ENCODE results near the gene PGP. TPM values are rescaled to one million over a fixed set of nuclear protein-coding genes. Genes with fewer than 3 reads are reported as not detected.
"Not testable (repeated sequence)": the region's sequence is repeated elsewhere in the genome, so short reads cannot be mapped to it uniquely, and the experiment has no call there.

The PGP gene
- total RNA-seq, 1 donor from 2014 or later: 30.6 TPM

DNA sequence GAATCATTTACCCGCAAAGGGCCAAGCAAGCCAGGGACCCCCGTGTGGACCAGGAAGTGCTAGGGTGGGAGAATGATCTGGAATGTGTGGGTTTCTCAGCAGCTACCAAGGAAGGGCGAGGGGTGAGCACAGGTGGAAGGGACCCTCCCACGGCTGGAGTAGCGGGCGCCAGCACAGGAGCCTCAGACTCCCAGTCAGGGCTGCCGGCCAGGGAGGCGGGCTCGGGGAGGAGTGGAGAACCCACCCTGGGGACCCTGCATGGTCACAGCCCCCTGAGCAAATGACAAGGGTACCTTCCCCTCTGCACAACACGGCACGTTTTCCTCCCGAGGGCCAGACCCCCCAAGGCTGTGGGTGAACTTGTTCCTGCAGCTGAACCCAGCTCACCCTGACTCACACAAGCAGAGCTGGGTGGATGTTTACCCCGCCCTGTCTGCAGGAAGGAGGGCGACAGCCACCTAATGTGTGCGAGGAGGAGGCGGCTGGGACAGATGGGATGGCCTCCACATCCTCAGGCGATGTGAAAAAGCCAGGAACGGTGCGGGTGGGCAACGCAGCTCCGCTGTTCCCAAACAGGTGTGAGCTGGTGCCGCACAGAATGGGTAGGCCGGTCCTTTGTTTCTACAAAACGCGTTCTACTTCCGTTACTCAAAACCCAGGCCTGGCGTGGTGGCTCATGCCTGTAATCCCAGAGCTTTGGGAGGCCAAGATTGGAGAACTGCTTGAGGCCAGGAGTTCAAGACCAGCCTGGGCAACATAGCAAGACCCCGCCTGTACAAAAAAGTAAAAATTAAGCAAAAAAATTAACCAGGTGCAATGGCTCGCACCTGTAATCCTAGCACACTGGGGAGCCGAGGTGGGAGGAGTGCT, 30.5 kb upstream of the PGP start:
- no peak for TF ChIP-seq CTCF (IDR thresholded peaks at IDR 0.05; ENCODE audit: unreplicated experiment)
- H3K27me3 Mint-ChIP-seq: no peaks in the 10 kb centered on the region
- H3K27ac Mint-ChIP-seq: no peak overlapping the region
- no peaks in the 10 kb centered on the region for H3K4me1 Mint-ChIP-seq (ENCODE audit: low read depth)
- H3K4me3 Mint-ChIP-seq (ENCODE audit: low read depth): no peak overlapping the region
- H3K9me3 Mint-ChIP-seq (ENCODE audit: low read depth): no peaks in the 10 kb centered on the region
- H3K36me3 Mint-ChIP-seq (ENCODE audit: insufficient read depth): peaks cover 4% of the 10 kb centered on the region
- DNase-seq (ENCODE audit: low spot score, unreplicated experiment): no peak

DNA sequence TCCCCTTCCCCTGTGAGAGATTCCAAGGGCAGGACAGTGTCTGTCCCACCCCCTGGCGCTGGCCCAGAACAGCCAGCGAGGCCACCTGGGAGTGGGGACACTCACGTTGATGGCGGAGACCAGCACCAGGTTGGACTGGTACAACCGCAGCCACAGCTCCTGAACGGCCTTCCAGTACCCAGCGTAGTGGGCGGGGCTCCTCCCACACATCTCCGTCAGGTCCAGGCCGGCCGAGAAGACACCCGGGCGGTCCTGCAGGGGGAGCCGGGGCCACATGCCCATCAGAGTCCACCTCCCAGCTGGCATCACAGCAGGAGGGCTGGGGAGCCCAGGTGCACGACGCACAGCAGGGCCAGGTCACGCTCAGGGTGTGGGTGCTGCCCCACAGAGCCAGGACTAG, 29.7 kb upstream of the PGP start:
- Mint-ChIP-seq H3K27ac (no peak overlapping the region), H3K4me3 (ENCODE audit: low read depth) (no peak overlapping the region), H3K9me3 (ENCODE audit: low read depth) (no peaks in the 10 kb centered on the region), H3K27me3 (no peaks in the 10 kb centered on the region), H3K36me3 (ENCODE audit: insufficient read depth) (peaks cover 9% of the 10 kb centered on the region), H3K4me1 (ENCODE audit: low read depth) (no peaks in the 10 kb centered on the region)
- TF ChIP-seq CTCF (IDR thresholded peaks at IDR 0.05; ENCODE audit: unreplicated experiment): no peak
- no peak for DNase-seq (ENCODE audit: low spot score, unreplicated experiment)

GRCh38 chr16:2243781-2244180, 29.1 kb upstream of the PGP start:
- peaks cover 9% of the 10 kb centered on the region for H3K36me3 Mint-ChIP-seq (ENCODE audit: insufficient read depth)
- no peaks in the 10 kb centered on the region for H3K27me3 Mint-ChIP-seq
- no peak overlapping the region for H3K4me3 Mint-ChIP-seq (ENCODE audit: low read depth)
- no peaks in the 10 kb centered on the region for H3K9me3 Mint-ChIP-seq (ENCODE audit: low read depth)
- H3K4me1 Mint-ChIP-seq (ENCODE audit: low read depth): no peaks in the 10 kb centered on the region
- no peak overlapping the region for H3K27ac Mint-ChIP-seq
- TF ChIP-seq CTCF (IDR thresholded peaks at IDR 0.05; ENCODE audit: unreplicated experiment): no peak
- no peak for DNase-seq (ENCODE audit: low spot score, unreplicated experiment)

DNA sequence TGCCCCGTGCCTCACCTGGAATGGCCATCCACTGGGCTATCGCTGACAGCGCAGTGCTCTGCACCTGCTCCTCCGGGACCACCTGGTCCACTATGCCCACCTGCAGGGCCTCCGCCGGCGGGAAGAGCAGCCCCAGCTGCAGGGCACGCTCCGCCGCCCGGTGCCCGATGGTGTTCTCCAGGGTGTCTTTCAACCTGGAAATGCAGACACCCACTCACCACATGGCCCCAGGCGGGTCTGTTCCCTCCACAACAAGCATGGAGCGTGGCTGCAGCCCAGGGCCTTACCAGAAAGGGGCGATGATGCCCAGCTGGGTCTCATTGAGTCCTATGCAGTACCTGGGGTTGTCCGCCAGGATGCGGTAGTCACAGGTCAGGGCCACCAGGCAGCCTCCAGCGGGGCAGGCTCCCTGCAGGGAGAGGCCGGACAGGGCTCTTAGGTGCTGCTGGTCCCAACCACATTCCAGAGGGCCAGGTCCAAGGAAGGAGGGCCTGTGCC, 28.4 kb upstream of the PGP start:
- Mint-ChIP-seq H3K4me1 (ENCODE audit: low read depth) (no peaks in the 10 kb centered on the region), H3K36me3 (ENCODE audit: insufficient read depth) (peaks cover 9% of the 10 kb centered on the region), H3K27ac (no peak overlapping the region), H3K9me3 (ENCODE audit: low read depth) (no peaks in the 10 kb centered on the region), H3K27me3 (no peaks in the 10 kb centered on the region), H3K4me3 (ENCODE audit: low read depth) (no peak overlapping the region)
- TF ChIP-seq CTCF (IDR thresholded peaks at IDR 0.05; ENCODE audit: unreplicated experiment): no peak
- no peak for DNase-seq (ENCODE audit: low spot score, unreplicated experiment)

- Mint-ChIP-seq H3K4me1 (ENCODE audit: low read depth) (no peaks in the 10 kb centered on the region), H3K9me3 (ENCODE audit: low read depth) (no peaks in the 10 kb centered on the region), H3K4me3 (ENCODE audit: low read depth) (no peak overlapping the region), H3K36me3 (ENCODE audit: insufficient read depth) (peaks cover 9% of the 10 kb centered on the region), H3K27me3 (peaks cover 2% of the 10 kb centered on the region), H3K27ac (no peak overlapping the region)
- TF ChIP-seq CTCF (IDR thresholded peaks at IDR 0.05; ENCODE audit: unreplicated experiment): no peak
- no peak for DNase-seq (ENCODE audit: low spot score, unreplicated experiment)
Measured at GRCh38 chr16:2242598-2242997, 28.0 kb upstream of the PGP start.

- H3K27ac Mint-ChIP-seq: not testable (repeated sequence)
Measured at GRCh38 chr16:2240331-2240730, 25.7 kb upstream of the PGP start.

More at GRCh38 chr16:2240331-2240730, 25.7 kb upstream of the PGP start:
- peaks cover 11% of the 10 kb centered on the region for H3K36me3 Mint-ChIP-seq (ENCODE audit: insufficient read depth)
- not testable (repeated sequence) for H3K9me3 Mint-ChIP-seq (ENCODE audit: low read depth); H3K4me1 Mint-ChIP-seq (ENCODE audit: low read depth); DNase-seq (ENCODE audit: low spot score, unreplicated experiment); H3K27me3 Mint-ChIP-seq; H3K4me3 Mint-ChIP-seq (ENCODE audit: low read depth)

Data from progenitor cell of endocrine pancreas (in vitro differentiated cells).